NCI-H1048 (cell line): ENCODE data around the gene B4GAT1.
"Not testable (repeated sequence)": the region's sequence is repeated elsewhere in the genome, so short reads cannot be mapped to it uniquely, and the experiment has no call there.

Experiments
- DNase-seq: peaks from one replicate; lab custom pipeline; 2025; lab: John Stamatoyannopoulos, UW

B4GAT1 gene

GRCh38 chr11:66363187-66363601 lies 15.8 kb upstream of the B4GAT1 start:
- no peak for DNase-seq

- DNase-seq, result no peak
These were observed 15.2 kb upstream of the B4GAT1 start for GRCh38 chr11:66362481-66363147.

- DNase-seq, result no peak
These were observed 14.1 kb upstream of the B4GAT1 start for GRCh38 chr11:66361502-66361941.

GRCh38 chr11:66360406-66361073 lies 13.1 kb upstream of the B4GAT1 start:
- no peak for DNase-seq

- no peak for DNase-seq
These were observed 12.2 kb upstream of the B4GAT1 start for GRCh38 chr11:66359662-66360087.

- DNase-seq, result not testable (repeated sequence)
These were observed 3.3 kb upstream of the B4GAT1 start for GRCh38 chr11:66350560-66351235.

GRCh38 chr11:66349084-66349386 lies 1.6 kb upstream of the B4GAT1 start:
- no peak for DNase-seq

GRCh38 chr11:66346476-66347424 lies 679 bp downstream of the B4GAT1 start:
- no peak for DNase-seq

GRCh38 chr11:66345316-66345649 lies 2.1 kb downstream of the B4GAT1 start:
- DNase-seq, result no peak

- DNase-seq, result peak; percentile 93
These were observed 2.7 kb downstream of the B4GAT1 start, which contains the start of gene BRMS1 for GRCh38 chr11:66344550-66345315. Gene BRMS1 (minus strand): TSS chr11:66345104. CDS start chr11:66342234, 2,870 bp downstream.

- no peak for DNase-seq
These were observed 4.3 kb downstream of the B4GAT1 start for GRCh38 chr11:66343176-66343575.

GRCh38 chr11:66341502-66342126 lies 5.8 kb downstream of the B4GAT1 start:
- DNase-seq, result no peak

- no peak for DNase-seq
These were observed 6.6 kb downstream of the B4GAT1 start for GRCh38 chr11:66340596-66341501.

GRCh38 chr11:66339686-66340483 lies 7.5 kb downstream of the B4GAT1 start:
- DNase-seq, result no peak

GRCh38 chr11:66339162-66339675 lies 8.2 kb downstream of the B4GAT1 start:
- no peak for DNase-seq

- DNase-seq, result no peak
These were observed 8.9 kb downstream of the B4GAT1 start for GRCh38 chr11:66338276-66339161.

GRCh38 chr11:66337103-66337899 lies 10.1 kb downstream of the B4GAT1 start:
- no peak for DNase-seq
